Memory B cell (primary cell): ENCODE measurements around the gene RABGAP1L.

Experiments used
- ATAC-seq: fragments of 150-1000 bp; cut with Tn5 transposase; 2 replicates; pipeline ENCODE4 v1.10.0; 2021; ENCODE audit warnings: low read depth, mild to moderate bottlenecking, moderate library complexity
- DNase-seq, 2 donors: peaks; one replicate each; pipeline ENCODE4 v3.0.0; 2022; ENCODE audit warnings: low spot score in 2 of 2
- H3K27ac Mint-ChIP-seq: one replicate; pipeline ENCODE4 v1.8.0; 2022; ENCODE audit warnings: mild to moderate bottlenecking, moderate library complexity, mixed read lengths
- H3K27me3 Mint-ChIP-seq: one replicate; pipeline ENCODE4 v1.8.0; 2022; ENCODE audit warnings: mixed read lengths
- H3K36me3 Mint-ChIP-seq: one replicate; pipeline ENCODE4 v1.8.0; 2022; ENCODE audit warnings: mild to moderate bottlenecking, mixed read lengths
- H3K4me1 Mint-ChIP-seq: one replicate; pipeline ENCODE4 v1.8.0; 2022; ENCODE audit warnings: mixed read lengths
- H3K4me3 Mint-ChIP-seq: one replicate; pipeline ENCODE4 v1.8.0; 2022; ENCODE audit warnings: mild to moderate bottlenecking, moderate library complexity, mixed read lengths
- H3K9me3 Mint-ChIP-seq: one replicate; pipeline ENCODE4 v1.8.0; 2022; ENCODE audit warnings: mixed read lengths

The RABGAP1L gene

GRCh38 chr1:174740249-174740968 is 581.1 kb downstream of the RABGAP1L start:
- no peak overlapping the region for H3K4me3 Mint-ChIP-seq
- H3K27me3 Mint-ChIP-seq = no peaks in the 10 kb centered on the region
- ATAC-seq (peak; percentile 34), DNase-seq (no peak)
- H3K27ac Mint-ChIP-seq = peak overlapping the region; percentile 76
- H3K9me3 Mint-ChIP-seq = peaks cover 10% of the 10 kb centered on the region
- H3K4me1 Mint-ChIP-seq = peaks cover 20% of the 10 kb centered on the region
- peaks cover 16% of the 10 kb centered on the region for H3K36me3 Mint-ChIP-seq

GRCh38 chr1:174742805-174743653 is 583.7 kb downstream of the RABGAP1L start:
- Mint-ChIP-seq H3K4me1 (peaks cover 20% of the 10 kb centered on the region), H3K9me3 (peaks cover 3% of the 10 kb centered on the region), H3K27me3 (no peaks in the 10 kb centered on the region), H3K27ac (no peak overlapping the region), H3K36me3 (peaks cover 2% of the 10 kb centered on the region), H3K4me3 (no peak overlapping the region)
- DNase-seq (no peak), ATAC-seq (no peak)

- peaks cover 2% of the 10 kb centered on the region for H3K36me3 Mint-ChIP-seq
- H3K4me3 Mint-ChIP-seq = no peak overlapping the region
- H3K27me3 Mint-ChIP-seq = no peaks in the 10 kb centered on the region
- no peak overlapping the region for H3K27ac Mint-ChIP-seq
- peaks cover 20% of the 10 kb centered on the region for H3K4me1 Mint-ChIP-seq
- ATAC-seq (no peak), DNase-seq (peak in 1 of 2 donors; percentile 10)
- H3K9me3 Mint-ChIP-seq = peaks cover 3% of the 10 kb centered on the region
Observed at GRCh38 chr1:174743654-174744561, 584.6 kb downstream of the RABGAP1L start.

- Mint-ChIP-seq H3K27me3 (no peaks in the 10 kb centered on the region), H3K4me3 (no peak overlapping the region), H3K27ac (no peak overlapping the region), H3K4me1 (peaks cover 18% of the 10 kb centered on the region), H3K36me3 (peaks cover 2% of the 10 kb centered on the region), H3K9me3 (peaks cover 3% of the 10 kb centered on the region)
- DNase-seq (no peak), ATAC-seq (no peak)
Observed at GRCh38 chr1:174744886-174745285, 585.6 kb downstream of the RABGAP1L start.

- H3K4me1 Mint-ChIP-seq = peaks cover 13% of the 10 kb centered on the region
- no peaks in the 10 kb centered on the region for H3K36me3 Mint-ChIP-seq
- no peak overlapping the region for H3K27ac Mint-ChIP-seq
- H3K27me3 Mint-ChIP-seq = no peaks in the 10 kb centered on the region
- H3K9me3 Mint-ChIP-seq = peaks cover 3% of the 10 kb centered on the region
- ATAC-seq = no peak
- no peak overlapping the region for H3K4me3 Mint-ChIP-seq
- no peak for DNase-seq
Observed at GRCh38 chr1:174746024-174746808, 586.9 kb downstream of the RABGAP1L start.

- DNase-seq (no peak), ATAC-seq (no peak)
- H3K27me3 Mint-ChIP-seq = no peaks in the 10 kb centered on the region
- H3K4me3 Mint-ChIP-seq = no peak overlapping the region
- no peaks in the 10 kb centered on the region for H3K9me3 Mint-ChIP-seq
- H3K4me1 Mint-ChIP-seq = peaks cover 7% of the 10 kb centered on the region
- H3K36me3 Mint-ChIP-seq = no peaks in the 10 kb centered on the region
- H3K27ac Mint-ChIP-seq = no peak overlapping the region
Observed at GRCh38 chr1:174747613-174748012, 588.3 kb downstream of the RABGAP1L start.

GRCh38 chr1:174748586-174748985 is 589.3 kb downstream of the RABGAP1L start:
- H3K27me3 Mint-ChIP-seq = no peaks in the 10 kb centered on the region
- no peaks in the 10 kb centered on the region for H3K9me3 Mint-ChIP-seq

GRCh38 chr1:174753131-174753530 is 593.8 kb downstream of the RABGAP1L start:
- ATAC-seq (no peak), DNase-seq (no peak)
- Mint-ChIP-seq H3K27ac (no peak overlapping the region), H3K27me3 (no peaks in the 10 kb centered on the region), H3K9me3 (peaks cover 1% of the 10 kb centered on the region), H3K4me1 (peaks cover 4% of the 10 kb centered on the region), H3K4me3 (no peak overlapping the region), H3K36me3 (peaks cover 2% of the 10 kb centered on the region)

More at GRCh38 chr1:174748586-174748985, 589.3 kb downstream of the RABGAP1L start:
- no peak overlapping the region for H3K27ac Mint-ChIP-seq
- no peaks in the 10 kb centered on the region for H3K36me3 Mint-ChIP-seq
- H3K4me1 Mint-ChIP-seq = peaks cover 4% of the 10 kb centered on the region
- DNase-seq = no peak
- H3K4me3 Mint-ChIP-seq = no peak overlapping the region
- ATAC-seq = no peak

- DNase-seq (no peak), ATAC-seq (no peak)
- Mint-ChIP-seq H3K27ac (no peak overlapping the region), H3K4me1 (no peaks in the 10 kb centered on the region), H3K36me3 (peaks cover 18% of the 10 kb centered on the region), H3K27me3 (no peaks in the 10 kb centered on the region), H3K4me3 (no peak overlapping the region), H3K9me3 (peaks cover 2% of the 10 kb centered on the region)
Observed at GRCh38 chr1:174761335-174761734, 602.0 kb downstream of the RABGAP1L start.

GRCh38 chr1:174761901-174762585 is 602.7 kb downstream of the RABGAP1L start:
- no peaks in the 10 kb centered on the region for H3K27me3 Mint-ChIP-seq
- no peak overlapping the region for H3K4me3 Mint-ChIP-seq
- DNase-seq (no peak), ATAC-seq (no peak)
- H3K27ac Mint-ChIP-seq = no peak overlapping the region
- H3K36me3 Mint-ChIP-seq = peaks cover 21% of the 10 kb centered on the region
- H3K9me3 Mint-ChIP-seq = peaks cover 2% of the 10 kb centered on the region
- no peaks in the 10 kb centered on the region for H3K4me1 Mint-ChIP-seq

- DNase-seq = no peak
- H3K27me3 Mint-ChIP-seq = no peaks in the 10 kb centered on the region
- H3K4me3 Mint-ChIP-seq = no peak overlapping the region
- no peaks in the 10 kb centered on the region for H3K9me3 Mint-ChIP-seq
- H3K27ac Mint-ChIP-seq = no peak overlapping the region
- peaks cover 14% of the 10 kb centered on the region for H3K36me3 Mint-ChIP-seq
- no peak for ATAC-seq
- no peaks in the 10 kb centered on the region for H3K4me1 Mint-ChIP-seq
Observed at GRCh38 chr1:174764191-174764590, 604.9 kb downstream of the RABGAP1L start.

- ATAC-seq (no peak), DNase-seq (no peak)
- peaks cover 10% of the 10 kb centered on the region for H3K36me3 Mint-ChIP-seq
- H3K27ac Mint-ChIP-seq = peak overlapping the region; percentile 80
- H3K4me3 Mint-ChIP-seq = no peak overlapping the region
- H3K9me3 Mint-ChIP-seq = no peaks in the 10 kb centered on the region
- no peaks in the 10 kb centered on the region for H3K27me3 Mint-ChIP-seq
- H3K4me1 Mint-ChIP-seq = peaks cover 2% of the 10 kb centered on the region
Observed at GRCh38 chr1:174766727-174767126, 607.4 kb downstream of the RABGAP1L start.

GRCh38 chr1:174768516-174768915 is 609.2 kb downstream of the RABGAP1L start:
- Mint-ChIP-seq H3K9me3 (no peaks in the 10 kb centered on the region), H3K27me3 (no peaks in the 10 kb centered on the region), H3K4me1 (peaks cover 2% of the 10 kb centered on the region), H3K36me3 (peaks cover 10% of the 10 kb centered on the region), H3K4me3 (no peak overlapping the region), H3K27ac (peak overlapping the region; percentile 1)
- ATAC-seq (no peak), DNase-seq (no peak)
